Measurements from ENCODE around the gene FTO.

DNA sequence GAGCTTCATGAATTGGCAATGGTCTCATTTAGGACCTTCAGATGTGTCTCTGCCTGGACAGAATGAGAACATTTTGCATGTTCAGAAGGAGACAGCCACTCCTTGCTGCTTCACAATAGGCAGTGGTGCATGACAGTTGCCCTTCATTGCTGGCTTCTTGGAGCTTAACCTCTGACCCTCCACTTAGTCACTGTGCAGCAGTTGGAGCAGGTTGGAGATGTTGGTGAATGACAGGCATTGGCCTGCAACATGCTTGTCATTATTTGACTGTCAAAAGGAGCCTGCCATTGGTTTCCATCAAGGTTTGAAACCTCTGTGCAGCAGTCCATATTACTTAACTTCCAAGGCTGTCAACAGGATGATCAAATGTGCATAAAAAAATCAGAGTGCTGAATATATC is 22.7 kb downstream of the FTO start:
- TF ChIP-seq EZH2phosphoT487 (IDR thresholded peaks at IDR 0.05), result no peak
- TF ChIP-seq, protein P1, sequence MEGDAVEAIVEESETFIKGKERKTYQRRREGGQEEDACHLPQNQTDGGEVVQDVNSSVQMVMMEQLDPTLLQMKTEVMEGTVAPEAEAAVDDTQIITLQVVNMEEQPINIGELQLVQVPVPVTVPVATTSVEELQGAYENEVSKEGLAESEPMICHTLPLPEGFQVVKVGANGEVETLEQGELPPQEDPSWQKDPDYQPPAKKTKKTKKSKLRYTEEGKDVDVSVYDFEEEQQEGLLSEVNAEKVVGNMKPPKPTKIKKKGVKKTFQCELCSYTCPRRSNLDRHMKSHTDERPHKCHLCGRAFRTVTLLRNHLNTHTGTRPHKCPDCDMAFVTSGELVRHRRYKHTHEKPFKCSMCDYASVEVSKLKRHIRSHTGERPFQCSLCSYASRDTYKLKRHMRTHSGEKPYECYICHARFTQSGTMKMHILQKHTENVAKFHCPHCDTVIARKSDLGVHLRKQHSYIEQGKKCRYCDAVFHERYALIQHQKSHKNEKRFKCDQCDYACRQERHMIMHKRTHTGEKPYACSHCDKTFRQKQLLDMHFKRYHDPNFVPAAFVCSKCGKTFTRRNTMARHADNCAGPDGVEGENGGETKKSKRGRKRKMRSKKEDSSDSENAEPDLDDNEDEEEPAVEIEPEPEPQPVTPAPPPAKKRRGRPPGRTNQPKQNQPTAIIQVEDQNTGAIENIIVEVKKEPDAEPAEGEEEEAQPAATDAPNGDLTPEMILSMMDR (IDR thresholded peaks at IDR 0.05), result no peak
- TF ChIP-seq EZH2 (IDR thresholded peaks at IDR 0.05), result no peak
